MM.1S (cell line): ENCODE results near the gene JAG2.

Source experiments
- DNase-seq: peaks from one replicate; pipeline ENCODE4 v3.0.0-alpha.2; 2015
- H2AFZ ChIP-seq: fragments of 300-600 bp; sonication (generic); 2 replicates; pipeline ENCODE4 v1.6.0; 2016; ENCODE audit warnings: antibody characterized with exemption, low read length
- H3F3A ChIP-seq: fragments of 300-600 bp; sonication (generic); 2 replicates; pipeline ENCODE4 v1.6.1; 2016; ENCODE audit warnings: mild to moderate bottlenecking, antibody characterized with exemption, low read length, moderate library complexity, mixed read lengths; ENCODE audit not compliant: insufficient read depth
- H3K27ac ChIP-seq: fragments of 300-600 bp; sonication (generic); 2 replicates; pipeline ENCODE4 v1.5.1; 2016; ENCODE audit warnings: mild to moderate bottlenecking, low read length
- H3K27me3 ChIP-seq: fragments of 300-600 bp; sonication (generic); replicated peaks from 2 replicates; pipeline ENCODE4 v1.6.0; 2016; ENCODE audit warnings: low read length; ENCODE audit not compliant: insufficient read depth
- H3K36me3 ChIP-seq: fragments of 300-600 bp; sonication (generic); replicated peaks from 2 replicates; pipeline ENCODE4 v1.6.1; 2016; ENCODE audit warnings: mild to moderate bottlenecking, low read length, mixed read lengths; ENCODE audit not compliant: insufficient read depth
- H3K4me1 ChIP-seq: fragments of 300-600 bp; sonication (generic); 2 replicates; pipeline ENCODE4 v1.6.1; 2016; ENCODE audit warnings: low read length, mixed read lengths
- H3K4me2 ChIP-seq: fragments of 300-600 bp; sonication (generic); 2 replicates; pipeline ENCODE4 v1.6.0; 2016; ENCODE audit warnings: low read depth, low read length
- H3K4me3 ChIP-seq: fragments of 300-600 bp; sonication (generic); 2 replicates; pipeline ENCODE4 v1.5.1; 2016; ENCODE audit warnings: low read length, mixed read lengths
- H3K79me2 ChIP-seq: fragments of 300-600 bp; sonication (generic); 2 replicates; pipeline ENCODE4 v1.6.1; 2016; ENCODE audit warnings: mixed run types, low read length, mixed read lengths
- H3K9ac ChIP-seq: fragments of 300-600 bp; sonication (generic); 2 replicates; pipeline ENCODE4 v1.6.1; 2016; ENCODE audit warnings: low read length, mixed read lengths
- H3K9me2 ChIP-seq: fragments of 300-600 bp; sonication (generic); replicated peaks from 2 replicates; pipeline ENCODE4 v1.6.1; 2016; ENCODE audit warnings: mild to moderate bottlenecking, low read length, mixed read lengths; ENCODE audit not compliant: insufficient read depth
- H3K9me3 ChIP-seq: fragments of 300-600 bp; sonication (generic); replicated peaks from 2 replicates; pipeline ENCODE4 v1.6.1; 2016; ENCODE audit warnings: mild to moderate bottlenecking, low read length, mixed read lengths; ENCODE audit not compliant: insufficient read depth
- H4K20me1 ChIP-seq: fragments of 300-600 bp; sonication (generic); 2 replicates; pipeline ENCODE4 v1.6.1; 2016; ENCODE audit warnings: mild to moderate bottlenecking, low read length, moderate library complexity, mixed read lengths; ENCODE audit not compliant: insufficient read depth
- CTCF ChIP-seq: fragments of 300-600 bp; sonication (generic); IDR thresholded peaks from 2 replicates; pipeline ENCODE4 v1.5.1; 2016; ENCODE audit warnings: antibody characterized with exemption, low read length, mixed read lengths
- EZH2 ChIP-seq: fragments of 300-600 bp; sonication (generic); optimal IDR thresholded peaks from 2 replicates; pipeline ENCODE3; 2017; ENCODE audit warnings: low read depth, mild to moderate bottlenecking, antibody characterized with exemption, low read length, mixed read lengths
- EZH2phosphoT487 ChIP-seq: fragments of 300-600 bp; sonication (generic); IDR thresholded peaks from 2 replicates; pipeline ENCODE4 v1.6.1; 2018; ENCODE audit warnings: antibody characterized with exemption, low read length

The JAG2 gene

GRCh38 chr14:105147671-105148603 is 20.6 kb downstream of the JAG2 start:
- Histone ChIP-seq H3K4me3 (no peak overlapping the region), H3K9me2 (no peaks in the 10 kb centered on the region), H3K36me3 (no peaks in the 10 kb centered on the region), H3F3A (no peaks in the 10 kb centered on the region), H3K4me1 (no peaks in the 10 kb centered on the region), H2AFZ (no peak overlapping the region), H3K9me3 (no peaks in the 10 kb centered on the region), H3K4me2 (no peak overlapping the region), H3K9ac (no peak overlapping the region), H4K20me1 (no peaks in the 10 kb centered on the region), H3K27ac (no peak overlapping the region), H3K79me2 (no peaks in the 10 kb centered on the region), H3K27me3 (peaks cover 8% of the 10 kb centered on the region; the same call in 1 of the 2 replicates)
- no peak for DNase-seq
- no peak for TF ChIP-seq EZH2
- TF ChIP-seq EZH2phosphoT487: no peak
- no peak for TF ChIP-seq CTCF

GRCh38 chr14:105146976-105147635 is 21.5 kb downstream of the JAG2 start:
- no peak overlapping the region for H3K4me3 ChIP-seq
- H3K79me2 ChIP-seq: no peaks in the 10 kb centered on the region
- no peaks in the 10 kb centered on the region for H3K36me3 ChIP-seq

More at GRCh38 chr14:105146976-105147635, 21.5 kb downstream of the JAG2 start:
- Histone ChIP-seq H3K4me2 (no peak overlapping the region), H3F3A (no peaks in the 10 kb centered on the region), H3K27ac (no peak overlapping the region), H2AFZ (no peak overlapping the region), H3K27me3 (peaks cover under 1% of the 10 kb centered on the region; the same call in 1 of the 2 replicates), H3K4me1 (no peaks in the 10 kb centered on the region), H4K20me1 (no peaks in the 10 kb centered on the region), H3K9me2 (no peaks in the 10 kb centered on the region), H3K9me3 (no peaks in the 10 kb centered on the region), H3K9ac (no peak overlapping the region)
- no peak for TF ChIP-seq CTCF
- TF ChIP-seq EZH2: no peak
- no peak for TF ChIP-seq EZH2phosphoT487
- no peak for DNase-seq
